Tibial artery (tissue), 4 donors: ENCODE results near the gene PLEKHS1.
A peak's percentile ranks its signal among the peaks of the same experiment; 100 is the strongest.

Experiments used
- DNase-seq, 2 donors: peaks; one replicate each; pipeline ENCODE4 v3.0.0-alpha.2; 2019
- H3K27ac ChIP-seq, 2 donors: fragments of 200-600 bp; sonication (generic) in 1 of 2; 1 replicate in 1 of 2; 2 replicates in 1 of 2; pipeline ENCODE4 v1.5.1; 2018 to 2019; ENCODE audit warnings: mild to moderate bottlenecking in 1 of 2
- H3K27me3 ChIP-seq, 2 donors: fragments of 200-600 bp; sonication (generic) in 1 of 2; one replicate each; pipeline versions ENCODE4 v1.5.1 to v1.6.0; 2016 to 2019
- H3K36me3 ChIP-seq, 3 donors: fragments of 200-600 bp; sonication (generic) in 2 of 3; one replicate each; pipeline ENCODE4 v1.5.1; 2016 to 2019; ENCODE audit warnings: mild to moderate bottlenecking in 2 of 3
- H3K4me1 ChIP-seq, 4 donors: fragments of 200-600 bp; sonication (generic) in 2 of 4; 1 replicate in 3 of 4; 2 replicates in 1 of 4; pipeline ENCODE4 v1.5.1; 2016 to 2019
- H3K4me3 ChIP-seq, 2 donors: fragments of 200-600 bp; sonication (generic) in 1 of 2; 1 replicate in 1 of 2; 2 replicates in 1 of 2; pipeline ENCODE4 v1.5.1; 2018 to 2019; ENCODE audit warnings: mild to moderate bottlenecking in 2 of 2
- H3K9me3 ChIP-seq, 3 donors: fragments of 200-600 bp; sonication (generic) in 1 of 3; one replicate each; pipeline ENCODE4 v1.5.1; 2016 to 2019
- CTCF ChIP-seq, 2 experiments: fragments of 200-600 bp in 1 of 2; fragments of 450-650 bp in 1 of 2; IDR thresholded peaks; one replicate each; pipeline ENCODE4 v1.5.1; 2017 to 2019; ENCODE audit warnings: antibody characterized with exemption in 2 of 2, mild to moderate bottlenecking in 1 of 2, moderate library complexity in 1 of 2
- intact Hi-C: fragments of 100-400 bp; cut with DNase I; formaldehyde crosslinking; loops from one replicate; pipeline ENCODE4 v1.15.0; 2023; ENCODE audit warnings: low total_unique reads

Gene PLEKHS1

DNA sequence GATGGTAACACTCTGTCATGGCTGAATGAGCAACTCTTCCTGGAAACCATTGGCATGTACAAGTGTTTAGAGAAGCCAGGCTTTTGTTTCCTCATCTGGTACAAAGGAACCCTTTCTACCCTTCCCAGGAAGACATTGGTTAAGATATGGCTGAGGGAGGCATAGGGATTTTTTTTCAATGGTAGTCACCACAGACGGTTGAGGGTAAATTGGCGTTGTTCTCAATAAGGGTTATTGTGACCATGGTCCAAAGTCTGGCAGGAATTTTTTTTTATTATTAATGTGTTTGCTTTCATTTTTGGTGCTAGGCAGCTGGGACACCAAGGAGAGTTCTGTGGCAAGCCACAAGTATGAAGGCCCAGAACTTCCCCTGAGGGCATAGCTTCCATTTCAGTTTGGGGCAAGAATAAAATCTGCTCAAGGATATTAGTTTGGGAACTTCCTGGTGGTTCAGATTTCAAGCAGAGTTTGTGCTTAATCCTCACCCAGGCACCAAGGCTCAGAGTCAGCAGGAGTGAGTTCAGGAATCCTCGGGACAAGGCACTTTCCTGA is at the start of gene PLEKHS1:
TSS of gene PLEKHS1 (plus strand) at position 502 of the 552 bp plus-strand sequence. CDS start 3,596 bp downstream, outside the sequence.
- TF ChIP-seq CTCF (IDR thresholded peaks at IDR 0.05) = no peak
- Histone ChIP-seq H3K36me3 (no peaks in the 10 kb centered on the region), H3K27ac (no peak within 1 kb of the TSS), H3K4me1 (no peaks in the 10 kb centered on the region), H3K27me3 (no peaks in the 10 kb centered on the region), H3K9me3 (no peaks in the 10 kb centered on the region), H3K4me3 (no peak within 1 kb of the TSS)
- intact Hi-C loops = no loop called here
- no peak for DNase-seq

- Histone ChIP-seq H3K9me3 (no peaks in the 10 kb centered on the region), H3K36me3 (peaks cover 0 to 20% (median 0%) of the 10 kb centered on the region in 3 donors), H3K27ac (no peak overlapping the region), H3K4me3 (no peak overlapping the region), H3K27me3 (no peaks in the 10 kb centered on the region), H3K4me1 (peaks cover 0 to 6% (median 2%) of the 10 kb centered on the region in 4 donors)
- intact Hi-C loops = loop anchor here (10.0 kb wide), 2 partner anchors 100 to 400 kb away; no protein-coding TSS in a partner anchor
- no peak for DNase-seq
- peak; percentile 47 to 58 for TF ChIP-seq CTCF (IDR thresholded peaks at IDR 0.05)
Measured at GRCh38 chr10:113704637-113705343, 46.7 kb upstream of the PLEKHS1 start.

DNA sequence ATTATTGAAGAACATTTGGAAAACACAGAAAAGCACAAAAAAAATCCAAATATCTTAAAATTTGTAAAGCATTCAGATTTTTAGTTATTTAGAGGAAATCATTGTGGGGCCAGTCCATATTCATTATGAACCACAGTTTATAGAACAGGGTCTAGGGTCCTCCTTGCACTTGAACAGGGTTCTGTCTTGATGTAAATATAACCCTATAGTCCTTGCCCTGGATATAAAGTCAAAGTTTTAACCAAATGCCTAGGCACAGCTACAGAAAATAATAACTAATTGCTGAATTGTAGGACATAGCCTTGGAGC is 46.2 kb upstream of the PLEKHS1 start:
- Histone ChIP-seq H3K9me3 (no peaks in the 10 kb centered on the region), H3K4me3 (no peak overlapping the region), H3K27ac (no peak overlapping the region), H3K36me3 (peaks cover 0 to 20% (median 0%) of the 10 kb centered on the region in 3 donors), H3K27me3 (no peaks in the 10 kb centered on the region), H3K4me1 (peaks cover 0 to 6% (median 2%) of the 10 kb centered on the region in 4 donors)
- DNase-seq = no peak
- TF ChIP-seq CTCF (IDR thresholded peaks at IDR 0.05) = no peak
- intact Hi-C loops = loop anchor here (10.0 kb wide), 2 partner anchors 100 to 400 kb away; no protein-coding TSS in a partner anchor

GRCh38 chr10:113706623-113707022 is 44.9 kb upstream of the PLEKHS1 start:
- no peaks in the 10 kb centered on the region for H3K27me3 ChIP-seq
- peaks cover 0 to 12% (median 5%) of the 10 kb centered on the region in 4 donors for H3K4me1 ChIP-seq
- H3K27ac ChIP-seq = no peak overlapping the region
- peaks cover 0 to 10% (median 0%) of the 10 kb centered on the region in 3 donors for H3K36me3 ChIP-seq
- intact Hi-C loops = loop anchor here (10.0 kb wide), 2 partner anchors 98 to 398 kb away; no protein-coding TSS in a partner anchor
- H3K9me3 ChIP-seq = no peaks in the 10 kb centered on the region
- no peak overlapping the region for H3K4me3 ChIP-seq
- no peak for TF ChIP-seq CTCF (IDR thresholded peaks at IDR 0.05)
- DNase-seq = no peak

- Histone ChIP-seq H3K9me3 (no peaks in the 10 kb centered on the region), H3K27me3 (no peaks in the 10 kb centered on the region), H3K4me3 (no peak overlapping the region), H3K27ac (no peak overlapping the region), H3K36me3 (peaks cover 0 to 10% (median 0%) of the 10 kb centered on the region in 3 donors), H3K4me1 (peaks cover 0 to 14% (median 5%) of the 10 kb centered on the region in 4 donors)
- TF ChIP-seq CTCF (IDR thresholded peaks at IDR 0.05) = no peak
- intact Hi-C loops = loop anchor here (10.0 kb wide), 2 partner anchors 96 to 396 kb away; no protein-coding TSS in a partner anchor
- DNase-seq = no peak
Measured at GRCh38 chr10:113708640-113709039, 42.8 kb upstream of the PLEKHS1 start.
